Naive B cell (primary cell): ENCODE data around the gene SCRN3. TPM values are rescaled to one million over a fixed set of nuclear protein-coding genes. Genes with fewer than 3 reads are reported as not detected.
"Not testable (repeated sequence)": the region's sequence is repeated elsewhere in the genome, so short reads cannot be mapped to it uniquely, and the experiment has no call there.

ENCODE experiments used
- ATAC-seq, 2 donors: fragments of 150-1000 bp; cut with Tn5 transposase; 2 replicates each; pipeline ENCODE4 v1.10.0; 2021; ENCODE audit warnings: low read depth in 2 of 2, mild to moderate bottlenecking in 2 of 2, moderate library complexity in 2 of 2
- DNase-seq: peaks from one replicate; pipeline ENCODE4 v3.0.0; 2022
- H3K27ac Mint-ChIP-seq, 6 donors: one replicate each; pipeline ENCODE4 v1.8.0; 2020 to 2022; ENCODE audit warnings: mild to moderate bottlenecking in 6 of 6, mixed read lengths in 6 of 6, moderate library complexity in 5 of 6, inconsistent platforms in 2 of 6
- H3K27me3 Mint-ChIP-seq, 3 donors: one replicate each; pipeline ENCODE4 v1.8.0; 2021 to 2022; ENCODE audit warnings: mixed read lengths in 3 of 3, mild to moderate bottlenecking in 1 of 3
- H3K36me3 Mint-ChIP-seq, 2 donors: one replicate each; pipeline ENCODE4 v1.8.0; 2020 to 2022; ENCODE audit warnings: mixed read lengths in 2 of 2, inconsistent platforms in 1 of 2, mild to moderate bottlenecking in 1 of 2
- H3K4me1 Mint-ChIP-seq, 3 donors: one replicate each; pipeline ENCODE4 v1.8.0; 2020 to 2022; ENCODE audit warnings: mixed read lengths in 3 of 3, inconsistent platforms in 1 of 3, mild to moderate bottlenecking in 1 of 3, moderate library complexity in 1 of 3
- H3K4me3 Mint-ChIP-seq, 8 donors: one replicate each; pipeline ENCODE4 v1.8.0; 2020 to 2022; ENCODE audit warnings: mild to moderate bottlenecking in 8 of 8, mixed read lengths in 8 of 8, moderate library complexity in 8 of 8, inconsistent platforms in 2 of 8
- H3K9me3 Mint-ChIP-seq, 7 donors: one replicate each; pipeline ENCODE4 v1.8.0; 2020 to 2022; ENCODE audit warnings: mixed read lengths in 7 of 7, mild to moderate bottlenecking in 5 of 7, inconsistent platforms in 2 of 7, moderate library complexity in 1 of 7
- polyA plus RNA-seq, 6 donors: library from polyadenylated mRNA; unstranded; fragments of 300-500 nt; fragmentation: Illumina TruSeq; gene quantifications; one replicate each; pipeline ENCODE4 v1.2.3, GENCODE V29; 2021; ENCODE audit warnings: low read depth in 6 of 6

The SCRN3 gene, protein sequence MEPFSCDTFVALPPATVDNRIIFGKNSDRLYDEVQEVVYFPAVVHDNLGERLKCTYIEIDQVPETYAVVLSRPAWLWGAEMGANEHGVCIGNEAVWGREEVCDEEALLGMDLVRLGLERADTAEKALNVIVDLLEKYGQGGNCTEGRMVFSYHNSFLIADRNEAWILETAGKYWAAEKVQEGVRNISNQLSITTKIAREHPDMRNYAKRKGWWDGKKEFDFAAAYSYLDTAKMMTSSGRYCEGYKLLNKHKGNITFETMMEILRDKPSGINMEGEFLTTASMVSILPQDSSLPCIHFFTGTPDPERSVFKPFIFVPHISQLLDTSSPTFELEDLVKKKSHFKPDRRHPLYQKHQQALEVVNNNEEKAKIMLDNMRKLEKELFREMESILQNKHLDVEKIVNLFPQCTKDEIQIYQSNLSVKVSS
- polyA plus RNA-seq, result 10 to 100 TPM; 13.9 to 22.1 (median 16.5) TPM

DNA sequence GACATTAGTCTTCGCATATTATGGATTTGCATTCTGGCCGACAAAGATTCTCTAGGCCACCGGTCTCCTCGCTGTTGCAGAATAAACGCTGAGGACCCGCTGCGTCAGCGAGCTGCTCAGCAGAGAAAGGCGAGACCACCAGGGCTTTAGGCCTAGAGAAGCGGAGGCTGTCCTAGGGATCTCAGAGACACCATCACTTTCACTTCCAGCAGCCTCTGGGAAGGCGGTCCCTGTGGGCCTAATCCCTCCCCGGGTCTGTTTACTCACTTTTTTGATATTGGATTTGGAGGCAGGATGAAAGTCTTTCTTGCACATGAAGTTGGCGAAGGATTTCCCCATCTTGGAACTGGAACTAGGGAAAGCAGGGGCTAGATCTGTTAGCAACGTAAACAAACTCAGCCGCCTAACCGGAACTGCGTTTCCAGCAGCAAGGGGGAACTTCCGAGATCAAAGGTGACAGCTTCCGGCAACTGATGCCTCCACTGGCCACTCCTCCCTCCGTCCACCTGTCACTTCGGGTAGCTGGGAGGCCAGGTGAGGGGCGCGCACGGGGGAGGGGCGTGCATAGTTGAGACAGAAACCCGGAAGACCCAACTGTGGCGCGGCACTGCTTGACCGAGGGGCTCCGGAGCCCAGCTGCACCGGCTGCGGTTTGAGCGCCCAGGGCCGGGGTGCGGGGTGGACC is at the start of gene SCRN3:
SCRN3 (plus strand) TSS at position 447 of the 685 bp plus-strand sequence. CDS start 2,554 bp downstream, outside the sequence.
- Mint-ChIP-seq H3K4me1 (peaks cover 26 to 47% (median 33%) of the 10 kb centered on the region in 3 donors), H3K4me3 (peak within 1 kb of the TSS; percentile 89 to 99 (median 98)), H3K36me3 (peaks cover 2 to 21% of the 10 kb centered on the region in 2 donors), H3K27ac (peak within 1 kb of the TSS; percentile 97 to 100 (median 99)), H3K9me3 (no peaks in the 10 kb centered on the region), H3K27me3 (no peaks in the 10 kb centered on the region)
- DNase-seq, result peak; percentile 76
- peak; percentile 90 to 91 for ATAC-seq

DNA sequence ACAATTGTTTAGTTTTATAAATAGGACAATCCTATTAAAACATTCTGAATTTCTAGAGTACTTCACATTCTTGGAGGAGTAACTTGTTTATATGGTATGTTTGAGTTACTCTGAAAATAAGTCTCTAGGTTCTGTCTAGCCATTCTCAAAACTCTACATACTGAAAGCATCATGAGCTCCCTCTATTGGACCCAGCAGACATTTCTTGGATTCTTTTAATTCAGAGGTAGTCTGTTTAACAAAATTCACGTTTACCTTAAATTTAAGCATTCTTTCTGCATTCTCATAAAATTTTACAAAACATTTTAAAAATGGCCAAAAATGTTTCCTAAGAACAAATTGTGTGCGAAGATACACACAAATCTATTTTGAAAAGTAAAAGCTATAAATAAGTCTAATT is 45.5 kb upstream of the SCRN3 start:
- DNase-seq (no peak), ATAC-seq (no peak)
- H3K4me1 Mint-ChIP-seq, result no peaks in the 10 kb centered on the region
- H3K27ac Mint-ChIP-seq, result no peak overlapping the region
- peaks cover 14 to 25% of the 10 kb centered on the region in 2 donors for H3K36me3 Mint-ChIP-seq
- H3K9me3 Mint-ChIP-seq, result no peaks in the 10 kb centered on the region
- H3K27me3 Mint-ChIP-seq, result peaks cover 8 to 10% (median 8%) of the 10 kb centered on the region in 3 donors
- H3K4me3 Mint-ChIP-seq, result no peak overlapping the region

DNA sequence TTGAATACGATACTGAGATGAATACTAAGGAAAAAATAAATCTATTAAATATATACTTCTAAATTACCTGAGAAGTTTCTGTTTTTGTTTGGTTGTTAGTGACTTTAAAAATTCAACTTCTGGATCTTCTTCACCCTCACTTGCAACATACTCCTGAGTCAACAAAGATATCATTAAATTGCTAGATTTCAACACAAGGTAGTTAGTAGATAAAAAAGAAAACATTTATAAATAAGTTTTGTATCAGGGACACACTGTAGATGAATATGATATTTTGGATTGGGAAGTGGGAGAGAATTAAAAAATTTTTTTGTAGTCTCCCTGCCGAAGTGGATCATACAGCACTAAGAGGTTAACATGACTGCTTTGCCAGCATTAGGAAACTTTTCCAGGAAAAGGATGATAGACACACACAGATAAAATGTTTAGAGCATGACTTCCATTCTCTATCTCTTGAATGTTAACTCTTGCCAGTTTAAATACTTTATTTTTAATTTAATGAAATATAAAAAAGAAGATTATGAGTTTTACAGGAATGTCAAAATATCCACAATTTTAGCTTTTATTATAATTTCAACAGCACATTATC is 44.8 kb upstream of the SCRN3 start:
- no peaks in the 10 kb centered on the region for H3K4me1 Mint-ChIP-seq
- no peak overlapping the region for H3K4me3 Mint-ChIP-seq
- peaks cover 14 to 25% of the 10 kb centered on the region in 2 donors for H3K36me3 Mint-ChIP-seq
- H3K9me3 Mint-ChIP-seq, result no peaks in the 10 kb centered on the region
- no peak for DNase-seq
- no peak for ATAC-seq
- H3K27me3 Mint-ChIP-seq, result peaks cover 5 to 7% (median 6%) of the 10 kb centered on the region in 3 donors
- no peak overlapping the region for H3K27ac Mint-ChIP-seq

DNA sequence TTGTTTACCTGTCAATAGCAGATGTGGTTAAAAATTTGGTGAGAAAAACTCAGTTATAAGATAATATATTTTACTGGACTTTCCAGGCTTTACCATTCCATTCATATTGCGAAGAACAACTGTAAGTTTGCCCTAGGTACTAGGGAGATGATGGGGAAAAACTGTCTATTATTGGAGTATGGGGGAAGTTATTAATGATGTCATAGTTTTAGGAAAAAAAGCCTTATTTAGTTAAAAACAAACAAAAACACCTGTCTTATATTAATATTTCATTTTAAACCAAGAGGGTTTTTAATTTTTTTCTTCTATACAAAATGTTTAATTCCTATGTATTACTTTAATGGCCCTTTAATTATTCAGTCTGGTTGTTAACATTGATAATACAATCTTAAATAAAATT is 42.5 kb upstream of the SCRN3 start:
- Mint-ChIP-seq H3K27ac (peak overlapping the region in 1 of 6 donors; percentile 51), H3K4me1 (peaks cover 0 to 4% (median 0%) of the 10 kb centered on the region in 3 donors), H3K36me3 (peaks cover 17 to 31% of the 10 kb centered on the region in 2 donors), H3K4me3 (no peak overlapping the region), H3K27me3 (peaks cover 0 to 7% (median 6%) of the 10 kb centered on the region in 3 donors), H3K9me3 (no peaks in the 10 kb centered on the region)
- no peak for DNase-seq
- ATAC-seq, result no peak

DNA sequence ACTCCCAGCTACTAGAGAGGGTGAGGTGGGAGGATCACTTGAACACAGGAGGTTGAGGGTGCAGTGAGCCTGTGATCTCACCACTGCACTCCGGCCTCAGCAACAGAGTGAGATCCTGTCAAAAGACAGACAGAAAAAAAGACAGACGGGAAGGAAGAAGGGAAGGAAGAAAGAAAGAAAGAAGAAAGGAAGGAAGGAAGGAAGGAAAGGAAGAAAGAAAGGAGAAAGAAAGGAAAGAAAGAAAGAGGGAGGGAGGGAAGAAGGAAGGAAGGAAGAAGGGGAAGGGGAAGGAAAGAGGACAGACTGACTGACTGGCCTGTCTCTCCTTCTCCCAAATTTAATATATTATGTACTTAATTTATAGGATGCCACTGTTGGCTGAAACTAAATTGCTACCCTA is 39.2 kb upstream of the SCRN3 start:
- ATAC-seq, result no peak
- no peak for DNase-seq
- Mint-ChIP-seq H3K9me3 (peaks cover 0 to 3% (median 0%) of the 10 kb centered on the region in 7 donors), H3K4me3 (no peak overlapping the region), H3K4me1 (peaks cover 0 to 4% (median 0%) of the 10 kb centered on the region in 3 donors), H3K36me3 (peaks cover 9 to 18% of the 10 kb centered on the region in 2 donors), H3K27me3 (no peaks in the 10 kb centered on the region), H3K27ac (peak overlapping the region in 1 of 6 donors; percentile 81)

DNA sequence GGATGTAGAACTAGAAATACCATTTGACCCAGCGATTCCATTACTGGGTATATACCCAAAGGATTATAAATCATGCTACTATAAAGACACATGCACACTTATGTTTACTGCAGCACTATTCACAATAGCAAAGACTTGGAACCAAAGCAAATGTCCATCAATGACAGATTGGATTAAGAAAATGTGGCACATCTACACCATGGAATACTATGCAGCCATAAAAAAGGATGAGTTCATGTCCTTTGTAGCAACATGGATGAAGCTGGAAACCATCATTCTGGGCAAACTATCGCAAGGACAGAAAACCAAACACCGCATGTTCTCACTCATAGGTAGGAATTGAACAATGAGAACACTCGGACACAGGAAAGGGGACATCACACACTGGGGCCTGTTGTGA is 35.9 kb upstream of the SCRN3 start:
- ATAC-seq, H3K4me3 Mint-ChIP-seq, DNase-seq, H3K4me1 Mint-ChIP-seq, H3K27me3 Mint-ChIP-seq, H3K27ac Mint-ChIP-seq: not testable (repeated sequence)
- peaks cover 4 to 18% (median 16%) of the 10 kb centered on the region in 7 donors for H3K9me3 Mint-ChIP-seq
- H3K36me3 Mint-ChIP-seq, result peaks cover 22 to 35% of the 10 kb centered on the region in 2 donors

DNA sequence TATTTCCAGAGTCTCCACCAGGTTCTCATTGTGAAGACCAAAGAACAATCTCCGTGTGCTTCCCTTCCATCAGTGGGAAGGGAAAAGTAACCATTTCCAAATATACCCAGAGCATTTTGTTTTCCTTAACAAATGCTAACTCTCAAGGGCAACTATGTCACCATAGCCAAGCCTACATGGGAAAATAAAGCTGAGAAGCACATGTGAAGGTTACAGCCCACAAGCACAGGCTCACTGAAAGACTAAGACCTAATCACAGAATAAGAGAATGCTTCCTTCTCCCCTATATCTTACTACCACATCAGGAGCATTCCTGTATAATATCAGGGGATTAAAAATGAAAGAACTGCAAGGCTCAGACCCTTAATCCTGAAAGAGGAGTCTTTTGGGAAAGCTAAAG is 32.6 kb upstream of the SCRN3 start:
- DNase-seq (no peak), ATAC-seq (no peak)
- peaks cover 12 to 41% (median 29%) of the 10 kb centered on the region in 7 donors for H3K9me3 Mint-ChIP-seq
- H3K27me3 Mint-ChIP-seq, result no peaks in the 10 kb centered on the region
- H3K27ac Mint-ChIP-seq, result peak overlapping the region in 1 of 6 donors; percentile 16
- no peak overlapping the region for H3K4me3 Mint-ChIP-seq
- H3K4me1 Mint-ChIP-seq, result peaks cover 0 to 4% (median 0%) of the 10 kb centered on the region in 3 donors
- peaks cover 48 to 51% of the 10 kb centered on the region in 2 donors for H3K36me3 Mint-ChIP-seq

DNA sequence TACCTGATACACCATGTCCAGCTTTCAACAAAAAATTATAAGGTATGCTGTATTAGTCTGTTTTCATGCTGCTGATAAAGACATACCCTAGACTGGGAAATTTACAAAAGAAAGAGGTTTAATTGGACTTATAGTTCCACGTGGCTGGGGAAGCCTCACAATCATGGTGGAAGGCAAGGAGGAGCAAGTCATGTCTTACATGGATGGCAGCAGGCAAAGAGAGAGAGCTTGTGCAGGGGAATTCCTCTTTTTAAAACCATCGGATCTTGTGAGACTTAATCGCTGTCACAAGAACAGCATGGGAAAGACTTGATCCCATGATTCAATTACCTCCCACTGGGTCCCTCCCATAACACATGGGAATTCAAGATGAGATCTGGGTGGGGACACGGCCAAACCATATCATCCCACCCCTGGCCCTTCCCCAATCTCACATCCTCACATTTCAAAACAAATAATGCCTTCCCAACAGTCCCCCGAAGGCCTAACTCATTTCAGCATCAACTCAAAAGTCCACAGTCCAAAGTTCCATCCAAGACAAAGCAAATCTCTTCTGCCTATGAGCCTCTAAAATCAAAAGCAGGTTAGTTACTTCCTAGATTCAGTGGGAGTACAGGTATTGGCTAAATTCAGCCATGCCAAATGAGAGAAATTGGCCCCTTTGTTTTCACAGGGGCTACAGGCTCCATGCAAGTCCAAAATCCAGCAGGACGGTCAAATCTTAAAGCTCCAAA is 31.9 kb upstream of the SCRN3 start:
- peak overlapping the region in 1 of 6 donors; percentile 16 for H3K27ac Mint-ChIP-seq
- ATAC-seq, result not testable (repeated sequence)
- peaks cover 12 to 48% (median 29%) of the 10 kb centered on the region in 7 donors for H3K9me3 Mint-ChIP-seq

DNA sequence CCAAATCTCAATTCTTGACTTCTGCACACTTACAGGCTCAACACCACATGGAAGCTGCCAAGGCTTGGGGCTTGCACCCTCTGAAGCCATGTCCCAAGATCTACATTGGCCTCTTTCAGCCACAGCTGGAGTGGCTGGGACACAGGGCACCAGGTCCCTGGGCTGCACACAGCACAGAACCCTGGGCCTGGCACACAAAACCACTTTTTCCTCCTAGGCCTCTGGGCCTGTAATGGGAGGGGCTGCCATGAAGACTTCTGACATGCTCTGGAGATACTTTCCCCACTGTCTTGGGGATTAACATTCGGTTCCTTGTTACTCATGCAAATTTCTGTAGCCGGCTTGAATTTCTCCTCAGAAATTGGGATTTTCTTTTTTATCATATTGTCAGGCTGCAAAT is 30.9 kb upstream of the SCRN3 start:
- Mint-ChIP-seq H3K27ac (no peak overlapping the region), H3K27me3 (no peaks in the 10 kb centered on the region), H3K4me1 (peaks cover 0 to 4% (median 0%) of the 10 kb centered on the region in 3 donors), H3K36me3 (peaks cover 65 to 68% of the 10 kb centered on the region in 2 donors), H3K4me3 (no peak overlapping the region), H3K9me3 (peaks cover 12 to 48% (median 29%) of the 10 kb centered on the region in 7 donors)
- ATAC-seq (no peak), DNase-seq (no peak)

More for the DNA sequence above, 31.9 kb upstream of the SCRN3 start:
- DNase-seq, H3K4me1 Mint-ChIP-seq, H3K27me3 Mint-ChIP-seq: not testable (repeated sequence)
- H3K36me3 Mint-ChIP-seq, result peaks cover 55 to 59% of the 10 kb centered on the region in 2 donors
- H3K4me3 Mint-ChIP-seq, result peak overlapping the region in 1 of 8 donors; percentile 25

DNA sequence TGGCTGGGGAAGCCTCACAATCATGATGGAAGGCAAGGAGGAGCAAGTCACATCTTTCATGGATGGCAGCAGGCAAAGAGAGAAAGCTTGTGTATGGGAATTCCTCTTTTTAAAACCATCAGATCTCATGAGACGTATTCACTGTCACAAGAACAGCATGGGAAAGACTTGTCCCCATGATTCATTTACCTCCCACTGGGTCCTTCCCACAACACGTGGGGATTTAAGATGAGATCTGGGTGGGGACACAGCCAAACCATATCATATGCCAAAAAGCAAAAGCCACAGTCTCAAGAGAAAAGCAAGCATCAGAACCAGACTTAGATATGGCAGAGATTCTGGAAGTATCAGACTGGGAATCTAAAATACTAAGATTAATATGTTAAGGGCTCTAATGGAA is 30.0 kb upstream of the SCRN3 start:
- H3K4me1 Mint-ChIP-seq, result peaks cover 0 to 4% (median 0%) of the 10 kb centered on the region in 3 donors
- peaks cover 12 to 48% (median 29%) of the 10 kb centered on the region in 7 donors for H3K9me3 Mint-ChIP-seq
- ATAC-seq, result no peak
- H3K36me3 Mint-ChIP-seq, result peaks cover 68 to 75% of the 10 kb centered on the region in 2 donors
- H3K27me3 Mint-ChIP-seq, result no peaks in the 10 kb centered on the region
- H3K27ac Mint-ChIP-seq, result peak overlapping the region in 2 of 6 donors; percentile 51
- no peak for DNase-seq
- no peak overlapping the region for H3K4me3 Mint-ChIP-seq

DNA sequence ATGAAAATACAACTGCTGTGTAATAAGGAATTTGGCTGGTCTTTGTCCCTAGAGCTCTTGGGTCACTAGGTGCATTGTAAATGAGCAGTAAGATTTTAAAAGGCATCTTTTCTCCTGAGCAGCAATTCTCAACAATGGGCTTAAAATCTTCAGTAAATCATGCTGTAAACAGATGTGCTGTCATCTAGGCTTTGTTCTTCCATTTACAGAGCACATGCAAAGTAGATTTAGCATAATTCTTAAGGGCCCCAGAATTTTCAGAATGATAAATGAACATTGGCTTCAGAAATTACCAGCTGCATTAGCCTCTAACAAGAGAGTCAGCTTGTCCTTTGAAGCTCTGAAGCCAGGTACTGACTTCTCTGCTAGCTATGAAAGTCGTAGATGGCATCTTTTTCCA is 26.8 kb upstream of the SCRN3 start:
- H3K4me1 Mint-ChIP-seq, result peaks cover 0 to 4% (median 0%) of the 10 kb centered on the region in 3 donors
- no peak for DNase-seq
- ATAC-seq, result no peak
- peaks cover 9 to 39% (median 21%) of the 10 kb centered on the region in 7 donors for H3K9me3 Mint-ChIP-seq
- no peak overlapping the region for H3K27ac Mint-ChIP-seq
- no peak overlapping the region for H3K4me3 Mint-ChIP-seq
- H3K36me3 Mint-ChIP-seq, result peaks cover 65 to 68% of the 10 kb centered on the region in 2 donors
- no peaks in the 10 kb centered on the region for H3K27me3 Mint-ChIP-seq

DNA sequence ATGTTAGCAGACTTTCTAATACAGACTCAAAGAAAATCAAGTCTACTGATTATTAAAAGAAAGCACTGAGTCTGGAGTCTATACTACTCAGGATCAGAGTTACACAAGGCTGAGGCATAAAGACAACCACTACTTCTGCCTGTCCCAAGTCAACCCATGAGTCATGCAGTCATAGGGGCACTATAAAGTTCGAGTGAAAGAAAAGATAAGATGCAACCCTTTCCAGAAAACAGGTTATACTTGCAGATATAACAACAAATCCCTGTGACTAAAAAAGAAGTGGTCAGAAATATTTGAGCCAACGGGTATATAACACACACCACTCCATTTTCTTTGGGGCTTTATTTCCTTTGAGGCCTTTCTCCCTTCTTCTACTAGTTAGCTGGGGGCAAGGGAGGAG is 18.6 kb upstream of the SCRN3 start:
- no peaks in the 10 kb centered on the region for H3K27me3 Mint-ChIP-seq
- ATAC-seq, result no peak
- H3K36me3 Mint-ChIP-seq, result peaks cover 17 to 18% of the 10 kb centered on the region in 2 donors

More for the DNA sequence above, 18.6 kb upstream of the SCRN3 start:
- Mint-ChIP-seq H3K4me3 (no peak overlapping the region), H3K9me3 (no peaks in the 10 kb centered on the region), H3K27ac (no peak overlapping the region), H3K4me1 (no peaks in the 10 kb centered on the region)
- no peak for DNase-seq
